ENCODE measurements around the gene PRMT2. TPM values are rescaled to one million over a fixed set of nuclear protein-coding genes. Genes with fewer than 3 reads are reported as not detected.
"Not testable (repeated sequence)": the region's sequence is repeated elsewhere in the genome, so short reads cannot be mapped to it uniquely, and the experiment has no call there.

Gene PRMT2
- total and polyA plus RNA-seq, 8 donors = 17.9 to 56.9 (median 26.8) TPM

DNA sequence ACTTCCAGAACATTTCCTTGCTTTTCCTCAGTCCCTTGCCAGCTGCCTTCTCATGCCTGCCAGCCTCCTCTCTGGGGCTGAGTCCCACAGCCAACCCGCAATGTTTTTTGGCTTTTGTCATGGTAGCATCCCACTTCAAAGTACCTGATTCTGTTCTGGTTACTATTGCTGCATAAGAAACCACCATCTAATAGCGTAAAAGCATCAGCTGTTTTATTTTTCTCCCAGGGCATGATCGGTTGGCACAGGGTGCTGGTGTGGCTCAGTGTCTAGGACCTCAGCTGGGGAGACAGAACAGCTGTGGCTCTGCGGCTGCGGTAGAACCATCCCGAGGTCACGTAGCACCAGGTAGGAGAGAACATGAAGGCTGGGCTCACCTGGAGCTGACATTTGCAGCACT, 8.9 kb upstream of the PRMT2 start:
- 90 to 96% methylated on average over 7 of the region's 7 CpGs for WGBS, 2 donors
- no peak for ATAC-seq
- TF ChIP-seq, protein P1, sequence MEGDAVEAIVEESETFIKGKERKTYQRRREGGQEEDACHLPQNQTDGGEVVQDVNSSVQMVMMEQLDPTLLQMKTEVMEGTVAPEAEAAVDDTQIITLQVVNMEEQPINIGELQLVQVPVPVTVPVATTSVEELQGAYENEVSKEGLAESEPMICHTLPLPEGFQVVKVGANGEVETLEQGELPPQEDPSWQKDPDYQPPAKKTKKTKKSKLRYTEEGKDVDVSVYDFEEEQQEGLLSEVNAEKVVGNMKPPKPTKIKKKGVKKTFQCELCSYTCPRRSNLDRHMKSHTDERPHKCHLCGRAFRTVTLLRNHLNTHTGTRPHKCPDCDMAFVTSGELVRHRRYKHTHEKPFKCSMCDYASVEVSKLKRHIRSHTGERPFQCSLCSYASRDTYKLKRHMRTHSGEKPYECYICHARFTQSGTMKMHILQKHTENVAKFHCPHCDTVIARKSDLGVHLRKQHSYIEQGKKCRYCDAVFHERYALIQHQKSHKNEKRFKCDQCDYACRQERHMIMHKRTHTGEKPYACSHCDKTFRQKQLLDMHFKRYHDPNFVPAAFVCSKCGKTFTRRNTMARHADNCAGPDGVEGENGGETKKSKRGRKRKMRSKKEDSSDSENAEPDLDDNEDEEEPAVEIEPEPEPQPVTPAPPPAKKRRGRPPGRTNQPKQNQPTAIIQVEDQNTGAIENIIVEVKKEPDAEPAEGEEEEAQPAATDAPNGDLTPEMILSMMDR (IDR thresholded peaks at IDR 0.05) = no peak
- Histone ChIP-seq H3K4me1 (peaks cover 0 to 2% (median 0%) of the 10 kb centered on the region in 3 donors), H3K9me3 (no peaks in the 10 kb centered on the region), H3K4me3 (no peak overlapping the region), H3K27ac (no peak overlapping the region), H3K36me3 (no peaks in the 10 kb centered on the region), H3K27me3 (no peaks in the 10 kb centered on the region)
- intact Hi-C loops (cut with DNase I) = no loop called here
- DNase-seq = no peak
- FAIRE-seq = no peak

DNA sequence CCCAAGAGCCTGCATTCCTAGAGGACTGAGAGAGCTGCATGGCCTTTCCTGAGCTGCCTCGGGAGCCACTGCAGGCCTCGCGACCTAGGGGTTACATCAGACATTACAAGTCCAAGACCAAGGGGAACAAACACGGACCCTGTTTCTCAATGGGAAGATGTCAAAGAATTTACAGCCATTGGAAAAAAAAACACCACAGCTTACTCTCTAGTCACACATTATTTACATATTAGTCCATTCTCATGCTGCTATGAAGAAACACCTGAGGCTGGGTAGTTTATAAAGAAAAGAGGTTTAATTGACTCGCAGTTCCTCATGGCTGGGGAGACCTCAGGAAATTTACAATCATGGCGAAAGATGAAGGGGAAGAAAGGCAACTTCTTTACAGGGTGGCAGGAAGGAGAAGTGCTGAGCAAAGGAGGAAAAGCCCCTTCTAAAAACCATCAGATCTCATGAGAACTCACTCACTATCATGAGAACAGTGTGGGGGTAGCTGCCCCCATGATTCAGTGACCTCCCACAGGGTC, 8.4 kb upstream of the PRMT2 start:
- no peaks in the 10 kb centered on the region for H3K4me1 ChIP-seq
- no peak overlapping the region for H3K4me3 ChIP-seq
- H3K27me3 ChIP-seq = no peaks in the 10 kb centered on the region
- no peaks in the 10 kb centered on the region for H3K36me3 ChIP-seq
- intact Hi-C loops (cut with DNase I) = no loop called here
- no peak for DNase-seq
- H3K9me3 ChIP-seq = no peaks in the 10 kb centered on the region
- ATAC-seq = no peak
- no peak overlapping the region for H3K27ac ChIP-seq
- TF ChIP-seq, protein P1 (IDR thresholded peaks at IDR 0.05) = no peak
- WGBS, 2 donors = 74 to 77% methylated on average over 6 of the region's 6 CpGs
- no peak for FAIRE-seq

DNA sequence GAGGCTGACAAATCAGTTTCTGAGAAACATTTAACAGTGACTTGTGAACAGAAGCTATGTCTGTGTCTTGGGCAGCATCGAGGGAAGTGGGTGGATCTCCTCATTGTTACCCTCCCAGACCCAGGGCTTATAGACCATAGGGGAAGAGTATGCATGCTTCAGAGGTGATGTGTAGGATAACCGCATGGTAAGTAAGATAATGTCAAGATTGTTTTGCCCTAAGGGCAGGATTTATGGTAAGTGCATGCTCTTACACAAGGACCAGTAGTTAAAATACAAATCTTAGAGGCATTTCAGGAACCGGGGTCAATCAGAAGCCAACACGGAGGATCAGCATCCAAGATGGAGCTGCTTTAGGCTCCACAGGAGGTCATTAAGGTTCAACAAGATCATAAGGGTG, 7.7 kb upstream of the PRMT2 start:
- WGBS, 2 donors = 79 to 86% methylated on average over 4 of the region's 4 CpGs
- Histone ChIP-seq H3K36me3 (no peaks in the 10 kb centered on the region), H3K4me1 (no peaks in the 10 kb centered on the region), H3K27me3 (no peaks in the 10 kb centered on the region), H3K27ac (no peak overlapping the region), H3K4me3 (no peak overlapping the region), H3K9me3 (no peaks in the 10 kb centered on the region)
- TF ChIP-seq, protein P1 (IDR thresholded peaks at IDR 0.05) = no peak
- ATAC-seq (no peak), DNase-seq (no peak), FAIRE-seq (no peak)
- intact Hi-C loops (cut with DNase I) = no loop called here

DNA sequence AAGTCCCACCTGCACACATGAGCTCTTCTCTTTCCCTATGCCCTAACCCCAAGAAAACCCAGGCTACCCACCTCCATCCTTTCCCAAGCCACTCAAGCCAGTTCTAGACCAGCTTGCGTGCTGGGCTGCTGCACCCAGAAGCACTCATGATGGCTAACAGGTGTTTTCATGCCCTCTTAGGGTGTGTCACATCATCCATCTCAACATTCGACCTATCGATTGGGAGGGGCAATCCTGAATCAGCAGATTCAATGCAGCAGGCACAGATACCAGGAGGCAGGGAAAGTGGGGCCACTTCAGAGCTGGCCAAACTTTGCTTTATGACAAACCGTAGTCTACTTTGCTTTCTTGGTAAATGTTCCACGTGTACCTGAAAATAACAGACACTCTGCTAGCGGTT, 6.6 kb upstream of the PRMT2 start:
- H3K36me3 ChIP-seq = no peaks in the 10 kb centered on the region
- TF ChIP-seq, protein P1 (IDR thresholded peaks at IDR 0.05) = no peak
- no peak for FAIRE-seq
- no peak overlapping the region for H3K27ac ChIP-seq
- H3K4me3 ChIP-seq = no peak overlapping the region
- no peak for ATAC-seq
- no peak for DNase-seq
- intact Hi-C loops (cut with DNase I) = no loop called here
- no peaks in the 10 kb centered on the region for H3K27me3 ChIP-seq
- H3K4me1 ChIP-seq = no peaks in the 10 kb centered on the region
- WGBS, 2 donors = 61 to 71% methylated on average over 6 of the region's 6 CpGs
- H3K9me3 ChIP-seq = no peaks in the 10 kb centered on the region

DNA sequence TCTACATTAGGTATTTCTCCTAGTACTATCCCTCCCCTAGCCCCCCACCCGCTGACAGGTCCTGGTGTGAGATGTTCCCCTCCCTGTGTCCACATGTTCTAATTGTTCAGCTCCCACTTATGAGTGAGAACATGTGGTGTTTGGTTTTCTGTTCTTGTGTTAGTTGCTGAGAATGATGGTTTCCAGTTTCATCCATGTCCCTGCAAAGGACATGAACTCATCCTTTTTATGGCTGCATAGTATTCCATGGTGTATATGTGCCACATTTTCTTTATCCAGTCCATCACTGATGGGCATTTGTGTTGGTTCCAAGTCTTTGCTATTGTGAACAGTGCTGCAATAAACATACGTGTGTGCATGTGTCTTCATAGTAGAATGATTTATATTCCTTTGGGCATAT, 4.6 kb upstream of the PRMT2 start:
- ATAC-seq; intact Hi-C loops (cut with DNase I): not testable (repeated sequence)

More for the DNA sequence above, 4.6 kb upstream of the PRMT2 start:
- 70 to 73% methylated on average over 2 of the region's 2 CpGs for WGBS, 2 donors
- not testable (repeated sequence) for H3K27me3 ChIP-seq, H3K36me3 ChIP-seq, H3K9me3 ChIP-seq, DNase-seq, H3K27ac ChIP-seq, FAIRE-seq, H3K4me1 ChIP-seq, H3K4me3 ChIP-seq

All from pancreas (tissue), 10 donors.